Calu3 (cell line): ENCODE results near the gene MYBPC2. TPM values are rescaled to one million over a fixed set of nuclear protein-coding genes. Genes with fewer than 3 reads are reported as not detected.

ENCODE experiments used
- BruUV-seq: library from RNA; stranded (reverse); fragments of 400-500 nt; replicated peaks from 2 replicates; lab custom pipeline; 2021; lab: Mats Ljungman, UMichigan
- CTCF ChIA-PET: fragments of 300-600 bp; sonication (Branson Sonifier 250); formaldehyde crosslinking; loops from one replicate; lab custom pipeline; 2022; ENCODE audit warnings: antibody characterized with exemption; lab: Charles Lee
- DNase-seq: peaks from one replicate; pipeline ENCODE4 v3.0.0; 2022
- H3K27ac Mint-ChIP-seq: one replicate; pipeline ENCODE4 v1.8.0; 2022; ENCODE audit warnings: mixed read lengths; ENCODE audit not compliant: unreplicated experiment
- H3K27me3 Mint-ChIP-seq: one replicate; pipeline ENCODE4 v1.8.0; 2022; ENCODE audit warnings: mixed read lengths; ENCODE audit not compliant: unreplicated experiment
- H3K36me3 Mint-ChIP-seq: one replicate; pipeline ENCODE4 v1.8.0; 2022; ENCODE audit warnings: mild to moderate bottlenecking, moderate library complexity, mixed read lengths; ENCODE audit not compliant: insufficient read depth, unreplicated experiment
- H3K4me1 Mint-ChIP-seq: one replicate; pipeline ENCODE4 v1.8.0; 2022; ENCODE audit warnings: mild to moderate bottlenecking, low read depth, mixed read lengths; ENCODE audit not compliant: unreplicated experiment
- H3K4me3 Mint-ChIP-seq: one replicate; pipeline ENCODE4 v1.8.0; 2022; ENCODE audit warnings: mild to moderate bottlenecking, low read depth, moderate library complexity, mixed read lengths; ENCODE audit not compliant: unreplicated experiment
- H3K9me3 Mint-ChIP-seq: one replicate; pipeline ENCODE4 v1.8.0; 2022; ENCODE audit warnings: low read depth, mixed read lengths; ENCODE audit not compliant: unreplicated experiment
- intact Hi-C: fragments of 100-400 bp; cut with micrococcal nuclease; formaldehyde crosslinking; loops from one replicate; pipeline ENCODE4 v1.10.0; 2022; ENCODE audit not compliant: unreplicated experiment
- total RNA-seq: library from RNA; stranded (reverse); gene quantifications from 2 replicates; pipeline ENCODE4 v1.2.3, GENCODE V29; 2022
- TF ChIP-seq, protein P1 (sequence below): fragments of 200-600 bp; IDR thresholded peaks from one replicate; pipeline ENCODE4 v1.8.0; 2022; ENCODE audit warnings: antibody characterized with exemption; ENCODE audit not compliant: unreplicated experiment

Gene MYBPC2
- total RNA-seq, 1 experiment from 2014 or later: not detected

DNA sequence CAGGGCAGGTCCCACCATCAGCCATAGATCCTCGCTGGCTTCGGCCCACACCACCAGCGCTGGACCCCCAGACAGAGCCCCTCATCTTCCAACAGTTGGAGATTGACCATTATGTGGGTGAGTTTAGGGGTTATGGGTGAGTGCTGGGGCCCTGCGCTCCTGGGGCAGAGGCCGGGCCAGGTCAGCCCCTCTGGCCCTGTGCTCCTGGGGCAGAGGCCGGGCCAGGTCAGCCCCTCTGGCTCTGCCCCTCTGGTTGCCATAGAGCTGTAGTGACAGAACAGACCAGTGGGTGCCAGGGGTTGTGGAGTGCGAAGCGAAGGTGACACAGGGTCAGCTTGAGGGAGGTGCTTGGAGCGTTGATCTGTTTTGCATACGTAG, 33.3 kb upstream of the MYBPC2 start:
- no peak overlapping the region for H3K27ac Mint-ChIP-seq
- H3K27me3 Mint-ChIP-seq: no peaks in the 10 kb centered on the region
- no peak for DNase-seq
- intact Hi-C loops: no loop called here
- no peaks in the 10 kb centered on the region for H3K9me3 Mint-ChIP-seq
- peaks cover 20% of the 10 kb centered on the region for H3K36me3 Mint-ChIP-seq
- H3K4me3 Mint-ChIP-seq: no peak overlapping the region
- BruUV-seq: no TSS peak
- TF ChIP-seq, protein P1, sequence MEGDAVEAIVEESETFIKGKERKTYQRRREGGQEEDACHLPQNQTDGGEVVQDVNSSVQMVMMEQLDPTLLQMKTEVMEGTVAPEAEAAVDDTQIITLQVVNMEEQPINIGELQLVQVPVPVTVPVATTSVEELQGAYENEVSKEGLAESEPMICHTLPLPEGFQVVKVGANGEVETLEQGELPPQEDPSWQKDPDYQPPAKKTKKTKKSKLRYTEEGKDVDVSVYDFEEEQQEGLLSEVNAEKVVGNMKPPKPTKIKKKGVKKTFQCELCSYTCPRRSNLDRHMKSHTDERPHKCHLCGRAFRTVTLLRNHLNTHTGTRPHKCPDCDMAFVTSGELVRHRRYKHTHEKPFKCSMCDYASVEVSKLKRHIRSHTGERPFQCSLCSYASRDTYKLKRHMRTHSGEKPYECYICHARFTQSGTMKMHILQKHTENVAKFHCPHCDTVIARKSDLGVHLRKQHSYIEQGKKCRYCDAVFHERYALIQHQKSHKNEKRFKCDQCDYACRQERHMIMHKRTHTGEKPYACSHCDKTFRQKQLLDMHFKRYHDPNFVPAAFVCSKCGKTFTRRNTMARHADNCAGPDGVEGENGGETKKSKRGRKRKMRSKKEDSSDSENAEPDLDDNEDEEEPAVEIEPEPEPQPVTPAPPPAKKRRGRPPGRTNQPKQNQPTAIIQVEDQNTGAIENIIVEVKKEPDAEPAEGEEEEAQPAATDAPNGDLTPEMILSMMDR: no peak
- no peaks in the 10 kb centered on the region for H3K4me1 Mint-ChIP-seq
- CTCF ChIA-PET: interaction anchor here (0.7 kb wide), 1 partner anchor 16 kb away, joined by 3 read pairs; no protein-coding TSS in a partner anchor

DNA sequence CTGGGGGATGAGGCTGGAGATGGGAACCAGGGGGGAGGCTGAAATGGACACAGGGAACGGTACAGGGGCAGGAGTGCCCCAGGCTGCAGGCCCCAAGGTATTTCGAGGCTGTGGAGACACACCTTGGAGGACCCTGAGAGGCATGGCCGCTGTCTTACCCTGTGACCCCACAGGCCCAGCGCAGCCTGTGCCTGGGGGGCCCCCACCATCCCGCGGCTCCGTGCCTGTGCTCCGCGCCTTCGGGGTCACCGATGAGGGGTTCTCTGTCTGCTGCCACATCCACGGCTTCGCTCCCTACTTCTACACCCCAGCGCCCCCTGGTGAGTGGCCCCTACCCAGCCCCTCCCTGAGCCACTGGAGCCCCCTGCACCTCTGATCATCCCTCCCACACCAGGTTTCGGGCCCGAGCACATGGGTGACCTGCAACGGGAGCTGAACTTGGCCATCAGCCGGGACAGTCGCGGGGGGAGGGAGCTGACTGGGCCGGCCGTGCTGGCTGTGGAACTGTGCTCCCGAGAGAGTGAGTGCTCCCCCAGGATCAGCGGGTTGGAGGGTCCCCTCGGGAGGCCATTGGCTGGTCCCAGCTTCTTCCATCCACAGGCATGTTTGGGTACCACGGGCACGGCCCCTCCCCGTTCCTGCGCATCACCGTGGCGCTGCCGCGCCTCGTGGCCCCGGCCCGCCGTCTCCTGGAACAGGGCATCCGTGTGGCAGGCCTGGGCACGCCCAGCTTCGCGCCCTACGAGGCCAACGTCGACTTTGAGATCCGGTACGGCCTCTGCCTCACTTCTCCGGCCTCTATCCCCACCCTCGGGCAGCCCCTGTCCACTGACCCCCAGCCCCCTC, 30.9 kb upstream of the MYBPC2 start:
- no peak overlapping the region for H3K27ac Mint-ChIP-seq
- H3K36me3 Mint-ChIP-seq: peaks cover 31% of the 10 kb centered on the region
- intact Hi-C loops: no loop called here
- no TSS peak for BruUV-seq
- H3K4me1 Mint-ChIP-seq: no peaks in the 10 kb centered on the region
- no peaks in the 10 kb centered on the region for H3K9me3 Mint-ChIP-seq
- TF ChIP-seq, protein P1: no peak
- no peaks in the 10 kb centered on the region for H3K27me3 Mint-ChIP-seq
- CTCF ChIA-PET: interaction anchor here (0.6 kb wide), 1 partner anchor 507 kb away, joined by 6 read pairs; no protein-coding TSS in a partner anchor
- DNase-seq: no peak
- H3K4me3 Mint-ChIP-seq: no peak overlapping the region

DNA sequence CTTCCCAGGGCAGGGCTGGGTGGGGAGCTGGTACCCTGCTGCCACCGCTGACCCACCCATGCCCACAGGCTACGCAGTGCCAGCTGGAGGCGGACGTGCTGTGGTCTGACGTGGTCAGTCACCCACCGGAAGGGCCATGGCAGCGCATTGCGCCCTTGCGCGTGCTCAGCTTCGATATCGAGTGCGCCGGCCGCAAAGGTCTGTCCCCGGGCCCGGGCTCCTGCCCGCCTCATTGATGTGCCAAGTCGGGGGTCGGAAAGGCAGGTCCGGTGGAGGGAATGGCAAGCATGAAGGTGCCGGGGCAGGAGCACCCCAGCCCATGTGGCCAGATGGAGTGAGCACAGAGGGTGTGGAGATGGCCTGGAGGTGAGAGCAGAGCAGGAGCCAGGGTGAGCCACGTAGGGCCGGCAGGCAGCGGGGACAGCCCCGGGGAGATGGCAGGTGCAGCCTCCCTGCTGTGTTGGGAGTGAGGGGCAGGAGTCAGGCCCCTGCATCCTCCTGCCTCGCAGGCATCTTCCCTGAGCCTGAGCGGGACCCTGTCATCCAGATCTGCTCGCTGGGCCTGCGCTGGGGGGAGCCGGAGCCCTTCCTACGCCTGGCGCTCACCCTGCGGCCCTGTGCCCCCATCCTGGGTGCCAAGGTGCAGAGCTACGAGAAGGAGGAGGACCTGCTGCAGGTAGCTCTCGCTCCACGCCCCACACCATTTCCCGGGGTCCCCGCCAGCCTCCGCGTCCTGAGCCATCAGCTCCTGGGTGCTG, 30.0 kb upstream of the MYBPC2 start:
- Mint-ChIP-seq H3K27me3 (no peaks in the 10 kb centered on the region), H3K36me3 (peaks cover 31% of the 10 kb centered on the region), H3K9me3 (no peaks in the 10 kb centered on the region), H3K4me1 (no peaks in the 10 kb centered on the region), H3K4me3 (no peak overlapping the region), H3K27ac (no peak overlapping the region)
- CTCF ChIA-PET: no interaction called here
- no TSS peak for BruUV-seq
- no peak for DNase-seq
- TF ChIP-seq, protein P1: no peak
- intact Hi-C loops: no loop called here

DNA sequence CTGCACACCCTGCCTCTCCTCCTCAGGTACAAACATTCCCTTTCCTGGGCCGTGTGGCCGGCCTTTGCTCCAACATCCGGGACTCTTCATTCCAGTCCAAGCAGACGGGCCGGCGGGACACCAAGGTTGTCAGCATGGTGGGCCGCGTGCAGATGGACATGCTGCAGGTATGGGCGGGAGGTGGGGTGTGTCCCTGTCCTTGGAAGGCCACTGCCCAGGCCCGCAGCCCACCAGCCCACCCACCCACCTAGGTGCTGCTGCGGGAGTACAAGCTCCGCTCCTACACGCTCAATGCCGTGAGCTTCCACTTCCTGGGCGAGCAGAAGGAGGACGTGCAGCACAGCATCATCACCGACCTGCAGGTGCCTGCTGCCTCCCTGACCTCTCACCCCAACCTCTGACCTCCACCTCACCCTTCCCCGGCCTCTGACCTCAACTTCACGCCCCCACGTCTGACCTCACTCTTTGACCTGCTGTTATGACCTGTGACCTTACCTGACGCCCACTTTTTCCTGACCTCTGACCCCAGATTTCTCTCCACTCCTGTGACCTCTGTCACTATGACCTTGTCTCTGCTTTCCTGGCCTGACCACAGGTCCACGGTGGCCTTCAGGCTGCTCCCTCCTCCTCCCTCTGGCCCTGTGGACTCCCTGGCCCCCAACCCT, 26.4 kb upstream of the MYBPC2 start:
- no TSS peak for BruUV-seq
- Mint-ChIP-seq H3K36me3 (peaks cover 24% of the 10 kb centered on the region), H3K27ac (no peak overlapping the region)

More for the DNA sequence above, 26.4 kb upstream of the MYBPC2 start:
- Mint-ChIP-seq H3K4me1 (no peaks in the 10 kb centered on the region), H3K4me3 (no peak overlapping the region), H3K27me3 (no peaks in the 10 kb centered on the region), H3K9me3 (no peaks in the 10 kb centered on the region)
- intact Hi-C loops: no loop called here
- CTCF ChIA-PET: no interaction called here
- DNase-seq: no peak
- TF ChIP-seq, protein P1: no peak
